Parathyroid adenoma (tissue), 2 donors: Measurements from ENCODE around the gene FH.

ENCODE experiments used
- H2AFZ ChIP-seq: fragments of 300-600 bp; sonication (generic); one replicate; pipeline ENCODE4 v1.7.0; 2017; ENCODE audit warnings: antibody characterized with exemption, mild to moderate bottlenecking
- H3K27ac ChIP-seq: fragments of 300-600 bp; sonication (generic); one replicate; pipeline ENCODE4 v1.7.0; 2017
- H3K27me3 ChIP-seq: fragments of 300-600 bp; sonication (generic); one replicate; pipeline ENCODE4 v1.7.0; 2017; ENCODE audit warnings: low read length; ENCODE audit not compliant: control insufficient read depth, insufficient read depth
- H3K36me3 ChIP-seq: fragments of 300-600 bp; sonication (generic); one replicate; pipeline ENCODE4 v1.7.0; 2017; ENCODE audit warnings: low read length; ENCODE audit not compliant: control insufficient read depth, insufficient read depth
- H3K4me1 ChIP-seq: fragments of 300-600 bp; sonication (generic); one replicate; pipeline ENCODE4 v1.7.0; 2017; ENCODE audit warnings: control low read depth
- H3K4me2 ChIP-seq: fragments of 300-600 bp; sonication (generic); one replicate; pipeline ENCODE4 v1.7.0; 2017; ENCODE audit warnings: low read length
- H3K4me3 ChIP-seq: fragments of 300-600 bp; sonication (generic); one replicate; pipeline ENCODE4 v1.7.0; 2017; ENCODE audit warnings: low read depth, low read length
- H3K79me2 ChIP-seq: fragments of 300-600 bp; sonication (generic); one replicate; pipeline ENCODE4 v1.7.0; 2017; ENCODE audit warnings: control low read depth
- H3K9ac ChIP-seq: fragments of 300-600 bp; sonication (generic); one replicate; pipeline ENCODE4 v1.7.0; 2017; ENCODE audit warnings: mild to moderate bottlenecking
- H3K9me3 ChIP-seq: fragments of 300-600 bp; sonication (generic); one replicate; pipeline ENCODE4 v1.7.0; 2017; ENCODE audit warnings: low read length; ENCODE audit not compliant: control insufficient read depth
- CTCF ChIP-seq: fragments of 300-600 bp; sonication (generic); IDR thresholded peaks from one replicate; pipeline ENCODE4 v1.7.0; 2017; ENCODE audit warnings: antibody characterized with exemption, mild to moderate bottlenecking
- donor health status: primary hyperparathyroidism.

Gene FH

GRCh38 chr1:241527146-241527545, 7.6 kb upstream of the FH start:
- Histone ChIP-seq H3K27ac (no peak overlapping the region), H3K9me3 (no peaks in the 10 kb centered on the region), H3K79me2 (no peaks in the 10 kb centered on the region), H3K4me2 (no peak overlapping the region), H3K9ac (no peak overlapping the region), H2AFZ (no peak overlapping the region), H3K36me3 (no peaks in the 10 kb centered on the region), H3K4me3 (no peak overlapping the region), H3K4me1 (no peaks in the 10 kb centered on the region), H3K27me3 (no peaks in the 10 kb centered on the region)
- no peak for TF ChIP-seq CTCF

- Histone ChIP-seq H3K9me3 (no peaks in the 10 kb centered on the region), H3K79me2 (no peaks in the 10 kb centered on the region), H2AFZ (no peak overlapping the region), H3K27me3 (no peaks in the 10 kb centered on the region), H3K27ac (no peak overlapping the region), H3K36me3 (no peaks in the 10 kb centered on the region), H3K9ac (no peak overlapping the region), H3K4me2 (no peak overlapping the region), H3K4me3 (no peak overlapping the region), H3K4me1 (no peaks in the 10 kb centered on the region)
- TF ChIP-seq CTCF = no peak
These were observed 5.5 kb upstream of the FH start for GRCh38 chr1:241525026-241525425.

GRCh38 chr1:241521718-241522117, 2.2 kb upstream of the FH start:
- no peak overlapping the region for H3K4me2 ChIP-seq
- H3K36me3 ChIP-seq = no peaks in the 10 kb centered on the region
- H3K79me2 ChIP-seq = no peaks in the 10 kb centered on the region
- no peak overlapping the region for H3K4me3 ChIP-seq
- no peak overlapping the region for H3K9ac ChIP-seq
- no peak for TF ChIP-seq CTCF
- H3K27me3 ChIP-seq = no peaks in the 10 kb centered on the region
- no peaks in the 10 kb centered on the region for H3K4me1 ChIP-seq
- H3K27ac ChIP-seq = no peak overlapping the region
- H2AFZ ChIP-seq = no peak overlapping the region
- H3K9me3 ChIP-seq = no peaks in the 10 kb centered on the region

- Histone ChIP-seq H3K27ac (no peak overlapping the region), H3K27me3 (no peaks in the 10 kb centered on the region), H3K4me2 (peak overlapping the region; percentile 87), H3K9me3 (no peaks in the 10 kb centered on the region), H3K79me2 (no peaks in the 10 kb centered on the region), H3K4me1 (no peaks in the 10 kb centered on the region), H3K36me3 (no peaks in the 10 kb centered on the region), H3K4me3 (peak overlapping the region; percentile 76), H3K9ac (no peak overlapping the region), H2AFZ (peak overlapping the region; percentile 66)
- no peak for TF ChIP-seq CTCF
These were observed 518 bp upstream of the FH start for GRCh38 chr1:241520080-241520465.

- H3K4me3 ChIP-seq = peak overlapping the region; percentile 76
- H3K27ac ChIP-seq = peak overlapping the region; percentile 84
- peak overlapping the region; percentile 89 for H2AFZ ChIP-seq
- H3K27me3 ChIP-seq = no peaks in the 10 kb centered on the region
- peak overlapping the region; percentile 61 for H3K9ac ChIP-seq
- no peaks in the 10 kb centered on the region for H3K36me3 ChIP-seq
- TF ChIP-seq CTCF = no peak
- H3K79me2 ChIP-seq = no peaks in the 10 kb centered on the region
- peak overlapping the region; percentile 75 for H3K4me2 ChIP-seq
- no peaks in the 10 kb centered on the region for H3K4me1 ChIP-seq
- H3K9me3 ChIP-seq = no peaks in the 10 kb centered on the region
These were observed 863 bp downstream of the FH start for GRCh38 chr1:241518476-241519307.
